ENCODE results near the gene MAN2B2. TPM values are rescaled to one million over a fixed set of nuclear protein-coding genes. Genes with fewer than 3 reads are reported as not detected.

Gene MAN2B2
- total RNA-seq, 1 experiment from 2014 or later: 30.9 TPM

Other genes starting within 250 kb of the MAN2B2 start
- gene PPP2R2C, start 102.6 kb upstream of the MAN2B2 start, total RNA-seq (2022): 9.4 and 9.8 TPM in 2 replicates
- 151 and 154 TPM in 2 replicates for gene MRFAP1, start 65.5 kb downstream of the MAN2B2 start, total RNA-seq (2022)
- 365 and 600 TPM in 2 replicates for gene S100P, start 118.7 kb downstream of the MAN2B2 start, total RNA-seq (2022)
- 31.7 and 33.1 TPM in 2 replicates for gene MRFAP1L1, start 134.7 kb downstream of the MAN2B2 start, total RNA-seq (2022)
- 9.2 and 13.2 TPM in 2 replicates for gene BLOC1S4, start 141.0 kb downstream of the MAN2B2 start, total RNA-seq (2022)
- 17.4 and 17.7 TPM in 2 replicates for gene KIAA0232, start 207.5 kb downstream of the MAN2B2 start, total RNA-seq (2022)